HL-60 (cell line): ENCODE results near the gene TUFM.

Source experiments
- CTCF ChIP-seq: IDR thresholded peaks from one replicate; pipeline ENCODE4 v1.5.1; 2011; ENCODE audit warnings: low read length, control low read depth, inconsistent platforms; ENCODE audit not compliant: insufficient read depth
- POLR2AphosphoS5 ChIP-seq: IDR thresholded peaks from 2 replicates; pipeline ENCODE4 v1.6.1; 2012; ENCODE audit warnings: low read depth
- TF ChIP-seq, protein P1 (sequence below): IDR thresholded peaks from 2 replicates; pipeline ENCODE4 v1.6.1; 2012; ENCODE audit warnings: low read depth; ENCODE audit not compliant: insufficient replicate concordance

DNA sequence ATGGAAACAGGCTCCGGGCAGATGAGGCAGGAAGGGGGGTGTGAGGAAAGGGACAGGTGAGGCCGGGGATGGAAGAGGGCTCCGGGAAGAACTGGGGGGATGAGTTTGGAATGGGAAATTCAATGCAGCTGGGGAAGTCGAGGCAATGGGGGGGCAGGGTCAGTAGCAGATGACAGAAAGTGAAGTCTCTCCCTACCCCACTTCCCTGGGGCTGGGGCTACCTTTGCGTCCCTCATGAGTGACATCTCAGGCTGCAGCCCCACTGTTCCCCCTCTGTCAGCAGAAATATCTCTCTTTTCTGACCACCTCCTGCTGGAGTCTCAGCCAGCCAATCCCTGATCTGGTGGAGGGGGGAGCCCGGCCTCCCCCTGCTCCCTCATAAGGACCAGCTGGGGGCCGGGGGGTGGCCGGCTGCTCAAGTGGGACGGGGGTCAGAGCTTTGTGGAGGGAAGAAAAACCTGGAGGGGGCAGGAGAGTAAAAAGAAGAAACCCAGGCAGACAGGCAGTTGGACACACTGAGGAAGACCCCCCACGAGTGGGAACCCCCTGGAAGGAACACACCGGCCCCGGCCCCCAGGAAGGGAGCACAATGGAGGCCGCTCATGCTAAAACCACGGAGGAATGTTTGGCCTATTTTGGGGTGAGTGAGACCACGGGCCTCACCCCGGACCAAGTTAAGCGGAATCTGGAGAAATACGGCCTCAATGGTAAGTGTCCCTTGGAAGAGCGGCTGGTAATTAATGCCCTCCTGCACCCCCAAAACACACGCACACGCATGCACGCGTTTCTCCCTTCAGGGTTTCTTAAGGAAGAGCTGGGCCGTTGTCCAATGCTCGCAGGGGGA lies 32.2 kb upstream of the TUFM start, which contains the start of gene ATP2A1:
- TF ChIP-seq CTCF (no peak), POLR2AphosphoS5 (no peak)
- TF ChIP-seq, protein P1, sequence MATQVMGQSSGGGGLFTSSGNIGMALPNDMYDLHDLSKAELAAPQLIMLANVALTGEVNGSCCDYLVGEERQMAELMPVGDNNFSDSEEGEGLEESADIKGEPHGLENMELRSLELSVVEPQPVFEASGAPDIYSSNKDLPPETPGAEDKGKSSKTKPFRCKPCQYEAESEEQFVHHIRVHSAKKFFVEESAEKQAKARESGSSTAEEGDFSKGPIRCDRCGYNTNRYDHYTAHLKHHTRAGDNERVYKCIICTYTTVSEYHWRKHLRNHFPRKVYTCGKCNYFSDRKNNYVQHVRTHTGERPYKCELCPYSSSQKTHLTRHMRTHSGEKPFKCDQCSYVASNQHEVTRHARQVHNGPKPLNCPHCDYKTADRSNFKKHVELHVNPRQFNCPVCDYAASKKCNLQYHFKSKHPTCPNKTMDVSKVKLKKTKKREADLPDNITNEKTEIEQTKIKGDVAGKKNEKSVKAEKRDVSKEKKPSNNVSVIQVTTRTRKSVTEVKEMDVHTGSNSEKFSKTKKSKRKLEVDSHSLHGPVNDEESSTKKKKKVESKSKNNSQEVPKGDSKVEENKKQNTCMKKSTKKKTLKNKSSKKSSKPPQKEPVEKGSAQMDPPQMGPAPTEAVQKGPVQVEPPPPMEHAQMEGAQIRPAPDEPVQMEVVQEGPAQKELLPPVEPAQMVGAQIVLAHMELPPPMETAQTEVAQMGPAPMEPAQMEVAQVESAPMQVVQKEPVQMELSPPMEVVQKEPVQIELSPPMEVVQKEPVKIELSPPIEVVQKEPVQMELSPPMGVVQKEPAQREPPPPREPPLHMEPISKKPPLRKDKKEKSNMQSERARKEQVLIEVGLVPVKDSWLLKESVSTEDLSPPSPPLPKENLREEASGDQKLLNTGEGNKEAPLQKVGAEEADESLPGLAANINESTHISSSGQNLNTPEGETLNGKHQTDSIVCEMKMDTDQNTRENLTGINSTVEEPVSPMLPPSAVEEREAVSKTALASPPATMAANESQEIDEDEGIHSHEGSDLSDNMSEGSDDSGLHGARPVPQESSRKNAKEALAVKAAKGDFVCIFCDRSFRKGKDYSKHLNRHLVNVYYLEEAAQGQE, result no peak
